Endothelial cell of umbilical vein (primary cell): ENCODE data around the gene CDHR5. TPM values are rescaled to one million over a fixed set of nuclear protein-coding genes. Genes with fewer than 3 reads are reported as not detected.

ENCODE experiments used
- BruUV-seq: library from RNA; stranded (reverse); fragments of 400-500 nt; replicated peaks from 2 replicates; lab custom pipeline; 2021; lab: Mats Ljungman, UMichigan
- CTCF ChIA-PET: fragments of 300-600, 350-600 bp; sonication (Branson Sonifier 250); formaldehyde crosslinking; loops from one replicate; lab custom pipeline; 2021; ENCODE audit warnings: antibody characterized with exemption, inconsistent platforms; lab: Charles Lee
- POLR2A ChIA-PET: fragments of 300-600, 350-600 bp; sonication (Branson Sonifier 250); formaldehyde crosslinking; loops from one replicate; lab custom pipeline; 2021; ENCODE audit warnings: antibody characterized with exemption, inconsistent platforms; lab: Charles Lee
- DNase-seq: peaks from one replicate; pipeline ENCODE4 v3.0.0-alpha.2; 2011; ENCODE audit warnings: low read depth, low spot score
- FAIRE-seq: peaks from 2 replicates; lab custom pipeline; 2011; peaks lifted over from hg19 to GRCh38; lab: Jason Lieb, UNC
- H2AFZ ChIP-seq: 2 replicates; pipeline ENCODE4 v1.6.0; 2012; ENCODE audit warnings: low read depth, low read length, control low read depth, inconsistent platforms
- H3K27ac ChIP-seq: 2 replicates; pipeline ENCODE4 v1.5.1; 2011; ENCODE audit warnings: low read depth, mild to moderate bottlenecking, control low read depth, low read length, moderate library complexity; ENCODE audit not compliant: insufficient read depth
- H3K27me3 ChIP-seq, 2 experiments: 2 replicates each; pipeline versions ENCODE4 v1.6.0 to v1.6.1; 2011; ENCODE audit warnings: low read length in 2 of 2, mixed read lengths in 1 of 2; ENCODE audit not compliant: control insufficient read depth in 2 of 2, insufficient read depth in 2 of 2
- H3K36me3 ChIP-seq, 2 experiments: 2 replicates in 1 of 2; 3 replicates in 1 of 2; pipeline ENCODE4 v1.5.1; 2011; ENCODE audit warnings: low read length in 2 of 2, mild to moderate bottlenecking in 1 of 2, moderate library complexity in 1 of 2; ENCODE audit not compliant: control insufficient read depth in 2 of 2, insufficient read depth in 2 of 2; ENCODE audit errors: extremely low read depth in 1 of 2
- H3K4me1 ChIP-seq: 3 replicates; pipeline ENCODE4 v1.5.1; 2011; ENCODE audit warnings: mild to moderate bottlenecking, low read length; ENCODE audit not compliant: control insufficient read depth, insufficient read depth; ENCODE audit errors: extremely low read depth
- H3K4me2 ChIP-seq: 2 replicates; pipeline ENCODE4 v1.6.1; 2011; ENCODE audit warnings: low read length, control low read depth, mixed read lengths; ENCODE audit not compliant: insufficient read depth
- H3K4me3 ChIP-seq, 3 experiments: fragments of 200-600 bp in 1 of 3; sonication (generic), shearing (Covaris generic) in 1 of 3; replicated peaks in 1 of 3; 2 replicates each; pipeline ENCODE4 v1.5.1; 2011 to 2016; ENCODE audit warnings: control low read depth in 3 of 3, low read length in 3 of 3, mild to moderate bottlenecking in 2 of 3, inconsistent platforms in 1 of 3, low read depth in 1 of 3, moderate library complexity in 1 of 3; ENCODE audit not compliant: insufficient read depth in 1 of 3
- H3K79me2 ChIP-seq: 2 replicates; pipeline ENCODE4 v1.6.0; 2012; ENCODE audit warnings: low read length, inconsistent platforms; ENCODE audit not compliant: control insufficient read depth, insufficient read depth
- H3K9ac ChIP-seq: replicated peaks from 2 replicates; pipeline ENCODE3; 2011; ENCODE audit warnings: low read length, control low read depth; ENCODE audit not compliant: insufficient read depth; ENCODE audit errors: extremely low read depth
- H3K9me1 ChIP-seq: replicated peaks from 3 replicates; pipeline ENCODE4 v1.6.0; 2011; ENCODE audit warnings: mild to moderate bottlenecking, low read length; ENCODE audit not compliant: control insufficient read depth, insufficient read depth; ENCODE audit errors: extremely low read depth
- H3K9me3 ChIP-seq: replicated peaks from 2 replicates; pipeline ENCODE4 v1.5.1; 2012; ENCODE audit warnings: low read length, inconsistent platforms; ENCODE audit not compliant: control insufficient read depth, insufficient read depth
- H4K20me1 ChIP-seq: replicated peaks from 2 replicates; pipeline ENCODE3; 2011; ENCODE audit warnings: mild to moderate bottlenecking, low read length; ENCODE audit not compliant: control insufficient read depth, insufficient read depth; ENCODE audit errors: extremely low read depth
- CTCF ChIP-seq, 2 donors: IDR thresholded peaks; 1 replicate in 1 of 2; 2 replicates in 1 of 2; pipeline ENCODE4 v1.5.1; 2011; ENCODE audit warnings: low read length in 2 of 2, mild to moderate bottlenecking in 2 of 2, moderate library complexity in 2 of 2, control low read depth in 1 of 2, inconsistent platforms in 1 of 2, low read depth in 1 of 2; ENCODE audit not compliant: insufficient read depth in 1 of 2; ENCODE audit errors: extremely low read depth in 1 of 2
- EZH2 ChIP-seq: IDR thresholded peaks from 2 replicates; pipeline ENCODE4 v1.6.1; 2012; ENCODE audit warnings: borderline replicate concordance, low read depth, mild to moderate bottlenecking, moderate library complexity, low read length, inconsistent platforms; ENCODE audit not compliant: severe bottlenecking
- FOS ChIP-seq: IDR thresholded peaks from 2 replicates; pipeline ENCODE4 v1.6.1; 2011; ENCODE audit warnings: mild to moderate bottlenecking, low read length, moderate library complexity, borderline replicate concordance; ENCODE audit not compliant: insufficient read depth
- GATA2 ChIP-seq: IDR thresholded peaks from 2 replicates; pipeline ENCODE4 v1.7.0; 2011; ENCODE audit warnings: low read depth, mild to moderate bottlenecking, moderate library complexity, mixed read lengths, low read length; ENCODE audit not compliant: insufficient read length, insufficient read depth
- JUN ChIP-seq: IDR thresholded peaks from 2 replicates; pipeline ENCODE4 v1.6.1; 2011; ENCODE audit warnings: borderline replicate concordance, low read depth; ENCODE audit not compliant: insufficient read length, insufficient read depth
- MAX ChIP-seq: IDR thresholded peaks from 2 replicates; pipeline ENCODE4 v1.6.1; 2011; ENCODE audit not compliant: insufficient read depth, insufficient read length
- MYC ChIP-seq: IDR thresholded peaks from one replicate; pipeline ENCODE4 v1.6.1; 2011; ENCODE audit warnings: mild to moderate bottlenecking, low read depth, low read length
- POLR2A ChIP-seq: IDR thresholded peaks from 2 replicates; pipeline ENCODE4 v1.6.1; 2012; ENCODE audit warnings: low read depth, mild to moderate bottlenecking, control low read depth, low read length
- POLR2AphosphoS5 ChIP-seq: IDR thresholded peaks from 2 replicates; pipeline ENCODE4 v1.6.1; 2012; ENCODE audit warnings: low read depth, mild to moderate bottlenecking, control low read depth, low read length, moderate library complexity; ENCODE audit not compliant: insufficient read depth
- dilution Hi-C: fragments of 300-500 bp; cut with MboI; formaldehyde crosslinking; loops from one replicate; pipeline ENCODE4 v1.15.0; 2019; ENCODE audit warnings: low sequenced_read_pairs; ENCODE audit not compliant: extremely low pct_ligation_motif_present
- intact Hi-C: fragments of 100-400 bp; cut with micrococcal nuclease; formaldehyde crosslinking; loops from one replicate; pipeline ENCODE4 v1.10.0; 2022
- polyA plus RNA-seq, 4 experiments: library from polyadenylated mRNA; depleted of rRNA in 3 of 4; stranded (reverse) in 3 of 4; unstranded in 1 of 4; fragments of >200 nt; gene quantifications; 2 replicates each; pipeline versions ENCODE4 v1.2.1 to v1.2.3, GENCODE V29; 2011 to 2012; ENCODE audit warnings: missing spikeins in 1 of 4
- total RNA-seq: library from RNA; stranded (reverse); gene quantifications from 2 replicates; pipeline ENCODE4 v1.2.3, GENCODE V29; 2021

The CDHR5 gene
- total and polyA plus RNA-seq, 2 donors (not counting 3 experiments of a cell fraction or from before 2014, with no cell fraction given) = not detected

- Histone ChIP-seq H3K27me3 (no peaks in the 10 kb centered on the region), H3K4me2 (no peak overlapping the region), H3K9me3 (no peaks in the 10 kb centered on the region), H3K9me1 (no peaks in the 10 kb centered on the region), H4K20me1 (no peaks in the 10 kb centered on the region), H3K79me2 (no peaks in the 10 kb centered on the region), H3K4me3 (no peak overlapping the region), H3K4me1 (no peaks in the 10 kb centered on the region), H3K9ac (no peak overlapping the region), H3K27ac (no peak overlapping the region), H2AFZ (no peak overlapping the region), H3K36me3 (peaks cover 2 to 32% of the 10 kb centered on the region in 2 experiments)
- dilution Hi-C loops (no loop called here), intact Hi-C loops (no loop called here)
- no peak for DNase-seq
- CTCF ChIA-PET = interaction anchor here (1.0 kb wide), 1 partner anchor 11 kb away, joined by 3 read pairs; no protein-coding TSS in a partner anchor
- no peak for FAIRE-seq
- no peak for TF ChIP-seq MAX
- no peak for TF ChIP-seq POLR2AphosphoS5
- no peak for TF ChIP-seq CTCF (IDR thresholded peaks at IDR 0.05; ENCODE audit: extremely low read depth in 1 of 2, insufficient read depth in 1 of 2, low read depth in 1 of 2, low read length in 2 of 2)
- no peak for TF ChIP-seq FOS
- no peak for TF ChIP-seq POLR2A
- no peak for TF ChIP-seq MYC
- TF ChIP-seq EZH2 = no peak
- TF ChIP-seq GATA2 = no peak
- TF ChIP-seq JUN = no peak
- no TSS peak for BruUV-seq
- POLR2A ChIA-PET = no interaction called here
Measured at GRCh38 chr11:656866-657265, 32.1 kb upstream of the CDHR5 start.
